Esophagus muscularis mucosa (tissue), 4 donors: ENCODE results near the gene P2RX4. TPM values are rescaled to one million over a fixed set of nuclear protein-coding genes. Genes with fewer than 3 reads are reported as not detected.

Experiments used
- DNase-seq: peaks from one replicate; pipeline ENCODE4 v3.0.0-alpha.2; 2017; ENCODE audit errors: extremely low spot score
- H3K27ac ChIP-seq, 4 donors: fragments of 200-600 bp; sonication (generic); replicated peaks in 1 of 4; 1 replicate in 3 of 4; 2 replicates in 1 of 4; pipeline ENCODE4 v1.5.1; 2016 to 2019; ENCODE audit warnings: mild to moderate bottlenecking in 1 of 4
- H3K27me3 ChIP-seq, 4 donors: fragments of 200-600 bp; sonication (generic); one replicate each; pipeline versions ENCODE4 v1.5.1 to v1.6.0; 2016 to 2019
- H3K36me3 ChIP-seq, 4 donors: fragments of 200-600 bp; sonication (generic); one replicate each; pipeline ENCODE4 v1.5.1; 2016 to 2019
- H3K4me1 ChIP-seq, 4 donors: fragments of 200-600 bp; sonication (generic); one replicate each; pipeline ENCODE4 v1.5.1; 2016 to 2019
- H3K4me3 ChIP-seq, 4 donors: fragments of 200-600 bp; sonication (generic); 1 replicate in 2 of 4; 2 replicates in 2 of 4; pipeline ENCODE4 v1.5.1; 2016 to 2019; ENCODE audit warnings: mild to moderate bottlenecking in 4 of 4, moderate library complexity in 1 of 4
- H3K9me3 ChIP-seq, 4 donors: fragments of 200-600 bp; sonication (generic); 1 replicate in 3 of 4; 2 replicates in 1 of 4; pipeline ENCODE4 v1.5.1; 2016 to 2019
- CTCF ChIP-seq, 3 experiments: fragments of 200-600 bp in 2 of 3; fragments of 450-650 bp in 1 of 3; sonication (generic) in 2 of 3; IDR thresholded peaks; one replicate each; pipeline ENCODE4 v1.5.1; 2017 to 2019; ENCODE audit warnings: antibody characterized with exemption in 3 of 3, mild to moderate bottlenecking in 2 of 3, moderate library complexity in 1 of 3
- EP300 ChIP-seq: sonication (generic); formaldehyde crosslinking; IDR thresholded peaks from one replicate; pipeline ENCODE4 v1.6.1; 2017; ENCODE audit warnings: antibody characterized with exemption
- POLR2A ChIP-seq: fragments of 450-650 bp; IDR thresholded peaks from one replicate; pipeline ENCODE4 v1.6.1; 2017; ENCODE audit warnings: antibody characterized with exemption, moderate library complexity, mild to moderate bottlenecking, low read depth
- POLR2AphosphoS5 ChIP-seq, 2 donors: sonication (generic); formaldehyde crosslinking; IDR thresholded peaks; one replicate each; pipeline ENCODE4 v1.6.1; 2017; ENCODE audit warnings: antibody characterized with exemption in 2 of 2
- WGBS: methylation state at CpG from one replicate; pipeline ENCODE4 v1.1.5; 2018; 5-methylcytosine and 5-hydroxymethylcytosine counted together
- intact Hi-C: fragments of 100-400 bp; cut with DNase I; formaldehyde crosslinking; loops from one replicate; pipeline ENCODE4 v1.15.1; 2023
- total RNA-seq, 4 donors: library from RNA; depleted of rRNA; stranded (reverse); fragments of >200 nt; gene quantifications; one replicate each; pipeline versions ENCODE4 v1.1.0 to v1.2.1, GENCODE V29; 2016

P2RX4 gene
- total RNA-seq, 4 donors from 2014 or later = 26.8 to 41.9 (median 30.8) TPM

GRCh38 chr12:121246893-121247557 is 37.1 kb downstream of the P2RX4 start:
- intact Hi-C loops = no loop called here
- Histone ChIP-seq H3K27ac (no peak overlapping the region), H3K9me3 (no peaks in the 10 kb centered on the region), H3K4me1 (no peaks in the 10 kb centered on the region), H3K36me3 (peaks cover 36 to 92% (median 85%) of the 10 kb centered on the region in 4 donors), H3K27me3 (no peaks in the 10 kb centered on the region), H3K4me3 (no peak overlapping the region)
- WGBS = 95% methylated on average over 16 of the region's 16 CpGs
- TF ChIP-seq POLR2A (no peak), POLR2AphosphoS5 (IDR thresholded peaks at IDR 0.05) (no peak), EP300 (no peak), CTCF (IDR thresholded peaks at IDR 0.05) (no peak)
- no peak for DNase-seq

GRCh38 chr12:121248622-121249021 is 38.7 kb downstream of the P2RX4 start:
- WGBS = 88% methylated on average over 22 of the region's 22 CpGs
- no peak for TF ChIP-seq EP300
- TF ChIP-seq POLR2A = no peak
- Histone ChIP-seq H3K27ac (no peak overlapping the region), H3K4me3 (no peak overlapping the region), H3K9me3 (no peaks in the 10 kb centered on the region), H3K27me3 (no peaks in the 10 kb centered on the region), H3K4me1 (no peaks in the 10 kb centered on the region), H3K36me3 (peaks cover 48 to 100% (median 93%) of the 10 kb centered on the region in 4 donors)
- intact Hi-C loops = no loop called here
- DNase-seq = no peak

GRCh38 chr12:121250359-121250758 is 40.4 kb downstream of the P2RX4 start:
- Histone ChIP-seq H3K27me3 (no peaks in the 10 kb centered on the region), H3K9me3 (no peaks in the 10 kb centered on the region), H3K4me1 (no peaks in the 10 kb centered on the region), H3K27ac (no peak overlapping the region), H3K4me3 (no peak overlapping the region), H3K36me3 (peaks cover 37 to 96% (median 89%) of the 10 kb centered on the region in 4 donors)
- TF ChIP-seq EP300 = no peak
- no peak for TF ChIP-seq CTCF (IDR thresholded peaks at IDR 0.05)
- no peak for TF ChIP-seq POLR2AphosphoS5 (IDR thresholded peaks at IDR 0.05)
- no peak for TF ChIP-seq POLR2A
- intact Hi-C loops = no loop called here
- WGBS = 81% methylated on average over 14 of the region's 14 CpGs
- no peak for DNase-seq

- intact Hi-C loops = no loop called here
- no peak overlapping the region for H3K4me3 ChIP-seq
- WGBS = 45% methylated on average over 2 of the region's 2 CpGs
- no peaks in the 10 kb centered on the region for H3K9me3 ChIP-seq
- DNase-seq = no peak
- TF ChIP-seq CTCF (IDR thresholded peaks at IDR 0.05) = no peak
- TF ChIP-seq POLR2A = no peak
- no peak for TF ChIP-seq EP300
- no peak for TF ChIP-seq POLR2AphosphoS5 (IDR thresholded peaks at IDR 0.05)
- H3K27ac ChIP-seq = no peak overlapping the region
- H3K4me1 ChIP-seq = no peaks in the 10 kb centered on the region
- peaks cover 36 to 96% (median 86%) of the 10 kb centered on the region in 4 donors for H3K36me3 ChIP-seq
- H3K27me3 ChIP-seq = no peaks in the 10 kb centered on the region
Measured at GRCh38 chr12:121251838-121252237, 41.9 kb downstream of the P2RX4 start.

- peaks cover 39 to 96% (median 83%) of the 10 kb centered on the region in 4 donors for H3K36me3 ChIP-seq
- no peak overlapping the region for H3K4me3 ChIP-seq
- H3K27me3 ChIP-seq = no peaks in the 10 kb centered on the region
- WGBS = 86% methylated on average over 8 of the region's 9 CpGs
- intact Hi-C loops = no loop called here
- H3K4me1 ChIP-seq = no peaks in the 10 kb centered on the region
- no peaks in the 10 kb centered on the region for H3K9me3 ChIP-seq
- H3K27ac ChIP-seq = no peak overlapping the region
- DNase-seq = no peak
- TF ChIP-seq CTCF (IDR thresholded peaks at IDR 0.05) = no peak
- TF ChIP-seq POLR2AphosphoS5 (IDR thresholded peaks at IDR 0.05) = no peak
- no peak for TF ChIP-seq EP300
- no peak for TF ChIP-seq POLR2A
Measured at GRCh38 chr12:121252712-121253345, 42.9 kb downstream of the P2RX4 start.
